NCI-H2107 (cell line): Measurements from ENCODE around the gene TSPAN32.

Experiments
- DNase-seq: peaks from one replicate; lab custom pipeline; 2025; lab: John Stamatoyannopoulos, UW

TSPAN32 gene

GRCh38 chr11:2366276-2366675 lies 64.5 kb downstream of the TSPAN32 start:
- no peak for DNase-seq

GRCh38 chr11:2366733-2367132 lies 64.9 kb downstream of the TSPAN32 start:
- no peak for DNase-seq

- DNase-seq, result no peak
These were observed 65.7 kb downstream of the TSPAN32 start for GRCh38 chr11:2367266-2368160.
